Measurements from ENCODE around the gene SLC15A5.

The SLC15A5 gene

GRCh38 chr12:16171348-16171747 is 106.1 kb downstream of the SLC15A5 start:
- DNase-seq, result no peak

DNA sequence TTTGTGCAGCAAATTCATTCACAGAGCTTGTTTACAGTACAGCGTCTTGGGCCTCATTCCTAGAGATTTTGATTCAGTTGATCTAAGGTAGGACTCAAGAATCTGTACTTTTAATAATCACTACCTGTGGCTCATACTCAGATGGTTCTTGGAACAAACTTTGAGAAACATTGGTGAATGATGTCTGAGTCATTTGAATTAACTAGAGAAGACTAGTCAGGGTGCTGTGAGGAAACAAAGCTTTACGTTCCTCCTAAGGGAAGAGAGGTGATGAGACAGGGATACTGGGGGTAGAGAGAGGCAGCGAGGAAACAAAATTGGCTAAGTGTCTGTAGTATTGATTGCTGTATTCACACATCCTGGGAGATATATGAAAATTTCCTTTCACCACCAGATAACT is 109.4 kb downstream of the SLC15A5 start:
- no peak for DNase-seq

DNA sequence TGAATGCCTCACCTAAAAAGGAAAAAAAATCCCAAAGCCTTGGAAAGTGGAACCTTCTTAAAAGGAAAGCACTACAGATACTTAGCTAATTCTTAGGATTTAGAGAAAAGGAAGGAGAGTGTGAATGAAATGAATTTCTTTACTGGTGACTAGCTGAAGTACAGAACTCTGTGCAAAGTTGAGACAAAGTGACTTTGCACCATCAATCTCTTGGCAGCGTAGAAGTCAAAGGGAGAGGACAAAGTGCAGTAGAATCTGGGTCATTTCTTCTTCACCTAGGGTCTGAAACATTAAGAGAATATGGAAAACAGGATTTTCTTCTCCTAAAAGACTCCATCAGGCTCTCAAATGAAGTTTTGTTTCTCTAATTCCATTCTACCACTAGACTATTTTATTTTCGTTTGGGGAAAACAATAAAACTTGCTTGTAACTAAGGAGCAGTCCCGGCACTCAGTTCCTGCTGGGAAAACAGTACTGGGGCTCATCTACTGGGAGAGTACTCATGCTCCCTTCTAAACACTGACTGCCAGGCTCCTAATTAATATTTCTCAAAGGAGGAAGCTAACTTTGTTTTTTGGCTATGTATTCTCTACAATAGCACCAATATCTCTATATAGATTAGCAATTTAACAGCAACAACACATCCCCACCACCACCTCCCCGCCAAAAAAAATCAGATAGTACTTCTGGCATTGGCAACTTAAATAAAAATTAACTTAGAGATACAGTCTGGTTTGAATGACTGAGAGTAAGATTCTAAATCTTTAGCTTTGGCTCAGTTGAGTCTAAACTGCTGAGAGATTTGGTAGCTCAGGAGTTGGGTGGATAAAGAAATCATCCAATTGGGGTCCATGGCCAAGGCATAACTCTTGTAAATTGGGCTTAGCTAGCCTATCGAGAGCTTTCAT is 110.7 kb downstream of the SLC15A5 start:
- no peak for DNase-seq

DNA sequence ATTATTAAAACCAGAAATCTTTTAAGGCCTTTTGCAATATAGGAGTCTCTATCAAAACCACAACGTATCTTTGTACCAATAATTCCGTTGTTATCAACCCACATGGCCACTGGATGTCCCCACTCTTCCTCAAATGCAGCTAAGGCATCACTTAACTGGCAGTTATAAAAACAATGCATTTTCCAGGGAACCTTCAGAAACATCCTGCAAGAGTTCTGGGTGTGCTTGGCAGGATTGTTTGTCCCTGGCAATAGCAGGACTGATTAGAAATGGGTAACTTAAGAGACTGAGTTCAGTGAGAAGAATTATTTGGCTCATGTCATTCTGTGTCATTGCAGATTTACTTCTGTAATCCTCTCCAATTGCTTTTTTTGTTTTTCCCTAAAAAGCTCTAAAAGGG is 112.0 kb downstream of the SLC15A5 start:
- peak; percentile 6 for DNase-seq

- no peak for DNase-seq
Observed at GRCh38 chr12:16163901-16164300, 113.6 kb downstream of the SLC15A5 start.

DNA sequence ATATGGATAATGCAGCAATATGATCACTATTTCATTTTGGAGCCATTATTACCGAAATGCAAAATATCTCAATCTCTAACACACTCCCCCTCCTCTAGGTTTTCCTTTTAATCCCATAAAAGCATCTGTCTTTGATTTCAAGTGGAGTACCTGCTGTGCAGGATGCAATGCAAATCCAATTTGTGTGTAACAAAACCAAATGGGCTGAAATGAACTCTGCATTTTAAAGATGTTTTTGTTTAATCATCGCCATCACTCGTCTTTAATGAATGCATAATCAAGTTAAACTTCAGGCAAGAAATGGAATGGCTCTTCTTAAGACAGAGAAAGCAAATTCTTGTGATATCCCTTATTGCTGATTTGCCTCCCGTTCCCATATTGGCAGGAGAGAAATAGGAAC is 114.3 kb downstream of the SLC15A5 start:
- no peak for DNase-seq

GRCh38 chr12:16159571-16159970 is 117.9 kb downstream of the SLC15A5 start:
- DNase-seq, result no peak

- no peak for DNase-seq
Observed at GRCh38 chr12:16158050-16158449, 119.4 kb downstream of the SLC15A5 start.

- no peak for DNase-seq
Observed at GRCh38 chr12:16155938-16156337, 121.5 kb downstream of the SLC15A5 start.

DNA sequence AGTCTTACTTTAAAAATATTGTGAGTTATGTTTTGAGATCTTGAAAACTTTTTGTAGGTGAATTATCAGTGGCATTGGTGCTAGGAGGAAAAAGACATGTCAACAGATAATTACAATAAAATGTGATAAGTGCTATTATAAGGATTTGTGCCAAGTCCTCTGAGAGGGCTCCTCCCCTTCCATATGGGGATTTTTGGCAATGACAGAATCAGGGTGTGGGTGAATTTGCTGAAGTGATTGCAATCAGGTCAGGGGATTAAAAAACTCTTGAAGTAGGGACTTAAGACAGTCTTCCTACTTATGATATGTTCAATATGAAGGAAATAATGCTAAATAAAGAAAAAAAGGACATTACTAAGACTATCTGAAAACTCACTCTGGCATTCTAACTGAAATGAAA is 122.5 kb downstream of the SLC15A5 start:
- no peak for DNase-seq

GRCh38 chr12:16152885-16153673 is 124.4 kb downstream of the SLC15A5 start:
- no peak for DNase-seq

DNA sequence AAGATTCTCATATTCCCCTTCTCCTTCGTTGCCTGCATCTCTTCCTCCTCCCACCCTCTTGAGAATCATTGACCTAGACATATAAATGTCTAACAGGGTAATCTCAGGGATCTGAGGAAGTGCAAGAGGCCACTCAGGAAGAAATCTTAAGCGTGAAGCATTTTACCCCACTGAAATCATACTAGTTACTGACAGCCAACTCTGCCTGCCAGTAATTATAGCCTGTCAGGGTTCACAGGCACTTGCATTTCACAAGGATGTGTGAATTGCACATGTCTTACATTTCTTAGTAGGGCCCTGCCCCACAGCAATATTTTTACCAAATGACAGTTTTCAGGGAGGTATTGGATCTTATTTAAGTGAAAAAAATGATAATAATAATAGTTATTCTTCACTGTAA is 127.2 kb downstream of the SLC15A5 start:
- DNase-seq, result no peak

GRCh38 chr12:16148938-16149337 is 128.5 kb downstream of the SLC15A5 start:
- DNase-seq, result no peak
